HepG2 (cell line): ENCODE measurements around the gene PNPLA3. TPM values are rescaled to one million over a fixed set of nuclear protein-coding genes. Genes with fewer than 3 reads are reported as not detected.

Experiments used
- ATAC-seq: fragments of 200-7000 bp; cut with Tn5 transposase; 3 replicates; pipeline ENCODE4 v1.9.1; 2020; ENCODE audit warnings: mild to moderate bottlenecking, moderate library complexity
- BruUV-seq: library from RNA; stranded (reverse); fragments of 400-500 nt; replicated peaks from 2 replicates; lab custom pipeline; 2021; lab: Mats Ljungman, UMichigan
- CTCF ChIA-PET: fragments of 300-600 bp; formaldehyde crosslinking; extraction: SDS; loops from one replicate; lab custom pipeline; 2021; ENCODE audit warnings: low total read pairs, inconsistent platforms, low intra/inter-chr PET ratio; lab: Yijun Ruan, JAX
- POLR2A ChIA-PET: fragments of 350-600 bp; sonication (Branson Sonifier 250); formaldehyde crosslinking; loops from one replicate; lab custom pipeline; 2020; ENCODE audit warnings: antibody characterized with exemption, inconsistent platforms; lab: Yijun Ruan, JAX
- DNase-seq: peaks from one replicate; pipeline ENCODE4 v3.0.0-alpha.2; 2015; ENCODE audit warnings: low spot score
- FAIRE-seq: peaks from 3 replicates; lab custom pipeline; 2011; peaks lifted over from hg19 to GRCh38; lab: Jason Lieb, UNC
- H2AFZ ChIP-seq: one replicate; pipeline ENCODE4 v1.6.1; 2011; ENCODE audit warnings: low read length, inconsistent platforms
- H3K27ac ChIP-seq: fragments of 300-600 bp; 3 replicates; pipeline ENCODE4 v1.8.0; 2011; ENCODE audit warnings: mixed run types, mild to moderate bottlenecking, mixed read lengths, low read length, inconsistent platforms; ENCODE audit not compliant: insufficient read depth; ENCODE audit errors: extremely low read length
- H3K27me3 ChIP-seq, 2 experiments: fragments of 200-600 bp in 1 of 2; 2 replicates in 1 of 2; 3 replicates in 1 of 2; pipeline versions ENCODE4 v1.6.0 to v1.8.0; 2011; ENCODE audit warnings: low read length in 2 of 2, mild to moderate bottlenecking in 2 of 2, moderate library complexity in 2 of 2, inconsistent platforms in 1 of 2; ENCODE audit not compliant: insufficient read depth in 2 of 2, control insufficient read depth in 1 of 2
- H3K36me3 ChIP-seq, 2 experiments: fragments of 200-600 bp in 1 of 2; replicated peaks in 1 of 2; 2 replicates in 1 of 2; 3 replicates in 1 of 2; pipeline versions ENCODE4 v1.5.1 to v1.8.0; 2011; ENCODE audit warnings: low read length in 2 of 2, inconsistent platforms in 1 of 2; ENCODE audit not compliant: insufficient read depth in 2 of 2, control insufficient read depth in 1 of 2
- H3K4me1 ChIP-seq: 2 replicates; pipeline ENCODE4 v1.5.1; 2012; ENCODE audit warnings: low read length, inconsistent platforms; ENCODE audit not compliant: insufficient read depth
- H3K4me2 ChIP-seq: 2 replicates; pipeline ENCODE4 v1.6.0; 2011; ENCODE audit warnings: low read depth, low read length, inconsistent platforms
- H3K4me3 ChIP-seq, 3 experiments: fragments of 200-600 bp in 1 of 3; sonication (generic), shearing (Covaris generic) in 1 of 3; replicated peaks in 1 of 3; 2 replicates each; pipeline ENCODE4 v1.5.1; 2011 to 2016; ENCODE audit warnings: low read length in 3 of 3, inconsistent platforms in 2 of 3, low read depth in 2 of 3, mild to moderate bottlenecking in 2 of 3, control low read depth in 1 of 3, mixed read lengths in 1 of 3; ENCODE audit not compliant: insufficient read depth in 1 of 3
- H3K79me2 ChIP-seq: one replicate; pipeline ENCODE4 v1.6.1; 2011; ENCODE audit warnings: low read length, inconsistent platforms; ENCODE audit not compliant: insufficient read depth
- H3K9ac ChIP-seq: 2 replicates; pipeline ENCODE4 v1.6.0; 2011; ENCODE audit warnings: mild to moderate bottlenecking, low read depth, low read length, inconsistent platforms; ENCODE audit not compliant: insufficient read depth
- H3K9me3 ChIP-seq: 2 replicates; pipeline ENCODE4 v1.5.1; 2012; ENCODE audit warnings: mild to moderate bottlenecking, low read length
- H4K20me1 ChIP-seq: 2 replicates; pipeline ENCODE4 v1.6.0; 2011; ENCODE audit warnings: inconsistent platforms, mild to moderate bottlenecking, low read length, moderate library complexity; ENCODE audit not compliant: insufficient read depth
- KAT8 ChIP-seq: IDR thresholded peaks from 2 replicates; pipeline ENCODE4 v1.6.1; 2016; ENCODE audit warnings: missing genetic modification reagents, missing compliant biosample characterization
- PLRG1 ChIP-seq: fragments of 450-650 bp; conservative IDR thresholded peaks from 2 replicates; pipeline ENCODE4 v1.6.1; 2016
- RFXAP ChIP-seq: sonication (generic); formaldehyde crosslinking; IDR thresholded peaks from 2 replicates; pipeline ENCODE4 v1.4.0; 2020; ENCODE audit warnings: missing genetic modification reagents, borderline replicate concordance
- SRSF1 ChIP-seq: fragments of 200-400 bp; formaldehyde crosslinking; optimal IDR thresholded peaks from 2 replicates; pipeline ENCODE3; 2017; ENCODE audit warnings: mild to moderate bottlenecking, low read depth, low read length, moderate library complexity
- TAF15 ChIP-seq: fragments of 200-400 bp; formaldehyde crosslinking; IDR thresholded peaks from one replicate; pipeline ENCODE4 v1.6.1; 2018; ENCODE audit warnings: mild to moderate bottlenecking, low read depth, low read length; ENCODE audit not compliant: poor library complexity, severe bottlenecking
- TBX3 ChIP-seq: fragments of 450-650 bp; IDR thresholded peaks from 2 replicates; pipeline ENCODE4 v1.6.1; 2017; ENCODE audit warnings: antibody characterized with exemption, mild to moderate bottlenecking, inconsistent platforms, borderline replicate concordance
- ZBTB42 ChIP-seq: sonication (generic); formaldehyde crosslinking; IDR thresholded peaks from 2 replicates; pipeline ENCODE4 v1.5.0; 2020; ENCODE audit warnings: mild to moderate bottlenecking, missing genetic modification reagents
- ZBTB7B ChIP-seq: sonication (generic); formaldehyde crosslinking; IDR thresholded peaks from 2 replicates; pipeline ENCODE4 v1.4.0; 2020; ENCODE audit warnings: missing genetic modification reagents
- ZNF232 ChIP-seq: sonication (generic); formaldehyde crosslinking; IDR thresholded peaks from 2 replicates; pipeline ENCODE4 v1.4.0; 2020; ENCODE audit warnings: missing genetic modification reagents, borderline replicate concordance
- ZNF274 ChIP-seq: sonication (generic); formaldehyde crosslinking; IDR thresholded peaks from 2 replicates; pipeline ENCODE4 v1.5.1; 2020; ENCODE audit warnings: mild to moderate bottlenecking, missing genetic modification reagents
- WGBS: methylation state at CpG from one replicate; pipeline ENCODE4 v1.1.6; 2017; ENCODE audit warnings: low lambda C conversion rate; 5-methylcytosine and 5-hydroxymethylcytosine counted together
- in situ Hi-C: cut with HindIII; loops from 2 replicates; pipeline ENCODE4 v1.10.0; 2017; ENCODE audit warnings: low pct_unique_long_range_greater_than_20kb; ENCODE audit not compliant: extremely low pct_ligation_motif_present
- intact Hi-C: fragments of 100-400 bp; cut with micrococcal nuclease; formaldehyde crosslinking; loops from one replicate; pipeline ENCODE4 v1.10.0; 2022; ENCODE audit not compliant: unreplicated experiment
- polyA plus RNA-seq, 8 experiments: library from polyadenylated mRNA; depleted of rRNA in 3 of 8; stranded (reverse) in 7 of 8; unstranded in 1 of 8; fragments of >200 nt; fragmentation: Illumina TruSeq in 4 of 8; extraction: Trizol in 4 of 8; gene quantifications; 2 replicates each; pipeline versions ENCODE4 v1.2.1 to v1.2.3, GENCODE V29; 2011 to 2016; ENCODE audit warnings: low read depth in 4 of 8, missing spikeins in 1 of 8, mixed read lengths in 1 of 8; ENCODE audit not compliant: insufficient read depth in 1 of 8
- total RNA-seq, 5 experiments: library from RNA; depleted of rRNA; stranded (reverse); fragments of >200 nt; fragmentation: Illumina TruSeq; extraction: Trizol; gene quantifications; 2 replicates each; pipeline ENCODE4 v1.2.3, GENCODE V29; 2016; ENCODE audit warnings: low read depth in 1 of 5
- TF ChIP-seq, protein P1 (sequence below): sonication (generic); formaldehyde crosslinking; IDR thresholded peaks from 2 replicates; pipeline ENCODE4 v1.5.1; 2020; ENCODE audit warnings: mild to moderate bottlenecking, missing genetic modification reagents, moderate library complexity

The PNPLA3 gene
- total and polyA plus RNA-seq, 2 of the 13 experiments (the other 11 are each of a cell fraction or from before 2014, with no cell fraction given), result 16.9 to 19.8 TPM

- Histone ChIP-seq H2AFZ (no peak overlapping the region), H4K20me1 (no peaks in the 10 kb centered on the region), H3K27ac (no peak overlapping the region), H3K9me3 (no peaks in the 10 kb centered on the region), H3K4me2 (no peak overlapping the region), H3K4me3 (no peak overlapping the region), H3K36me3 (no peaks in the 10 kb centered on the region), H3K4me1 (no peaks in the 10 kb centered on the region), H3K79me2 (no peaks in the 10 kb centered on the region), H3K27me3 (peaks cover 0 to 3% of the 10 kb centered on the region in 2 experiments; a peak in 3 of 5 replicates), H3K9ac (no peak overlapping the region)
- ATAC-seq (no peak), FAIRE-seq (no peak), DNase-seq (no peak)
- in situ Hi-C loops (loop anchor here (25.0 kb wide), 1 partner anchor 756 kb away; no protein-coding TSS in a partner anchor), intact Hi-C loops (no loop called here)
- WGBS, result 30% methylated on average over 8 of the region's 19 CpGs
- POLR2A ChIA-PET, result no interaction called here
- no TSS peak for BruUV-seq
- TF ChIP-seq ZBTB7B (no peak), ZNF232 (CRISPR knock-in tag) (no peak), ZNF274 (CRISPR knock-in tag) (no peak), RFXAP (CRISPR knock-in tag) (no peak), ZBTB42 (CRISPR knock-in tag) (no peak), SRSF1 (no peak), TBX3 (no peak), KAT8 (CRISPR knock-in tag) (no peak), TAF15 (no peak), PLRG1 (no peak)
- TF ChIP-seq, protein P1, sequence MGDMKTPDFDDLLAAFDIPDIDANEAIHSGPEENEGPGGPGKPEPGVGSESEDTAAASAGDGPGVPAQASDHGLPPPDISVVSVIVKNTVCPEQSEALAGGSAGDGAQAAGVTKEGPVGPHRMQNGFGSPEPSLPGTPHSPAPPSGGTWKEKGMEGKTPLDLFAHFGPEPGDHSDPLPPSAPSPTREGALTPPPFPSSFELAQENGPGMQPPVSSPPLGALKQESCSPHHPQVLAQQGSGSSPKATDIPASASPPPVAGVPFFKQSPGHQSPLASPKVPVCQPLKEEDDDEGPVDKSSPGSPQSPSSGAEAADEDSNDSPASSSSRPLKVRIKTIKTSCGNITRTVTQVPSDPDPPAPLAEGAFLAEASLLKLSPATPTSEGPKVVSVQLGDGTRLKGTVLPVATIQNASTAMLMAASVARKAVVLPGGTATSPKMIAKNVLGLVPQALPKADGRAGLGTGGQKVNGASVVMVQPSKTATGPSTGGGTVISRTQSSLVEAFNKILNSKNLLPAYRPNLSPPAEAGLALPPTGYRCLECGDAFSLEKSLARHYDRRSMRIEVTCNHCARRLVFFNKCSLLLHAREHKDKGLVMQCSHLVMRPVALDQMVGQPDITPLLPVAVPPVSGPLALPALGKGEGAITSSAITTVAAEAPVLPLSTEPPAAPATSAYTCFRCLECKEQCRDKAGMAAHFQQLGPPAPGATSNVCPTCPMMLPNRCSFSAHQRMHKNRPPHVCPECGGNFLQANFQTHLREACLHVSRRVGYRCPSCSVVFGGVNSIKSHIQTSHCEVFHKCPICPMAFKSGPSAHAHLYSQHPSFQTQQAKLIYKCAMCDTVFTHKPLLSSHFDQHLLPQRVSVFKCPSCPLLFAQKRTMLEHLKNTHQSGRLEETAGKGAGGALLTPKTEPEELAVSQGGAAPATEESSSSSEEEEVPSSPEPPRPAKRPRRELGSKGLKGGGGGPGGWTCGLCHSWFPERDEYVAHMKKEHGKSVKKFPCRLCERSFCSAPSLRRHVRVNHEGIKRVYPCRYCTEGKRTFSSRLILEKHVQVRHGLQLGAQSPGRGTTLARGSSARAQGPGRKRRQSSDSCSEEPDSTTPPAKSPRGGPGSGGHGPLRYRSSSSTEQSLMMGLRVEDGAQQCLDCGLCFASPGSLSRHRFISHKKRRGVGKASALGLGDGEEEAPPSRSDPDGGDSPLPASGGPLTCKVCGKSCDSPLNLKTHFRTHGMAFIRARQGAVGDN (CRISPR knock-in tag), result no peak
- CTCF ChIA-PET, result no interaction called here
Measured at GRCh38 chr22:43881091-43882061, 42.2 kb upstream of the PNPLA3 start.
